RWPE2 (cell line): ENCODE data around the gene TUBB3.

Experiments
- ATAC-seq: fragments of 200-7000 bp; cut with Tn5 transposase; 3 replicates; pipeline ENCODE4 v1.9.1; 2021; ENCODE audit warnings: low read depth
- DNase-seq: peaks from one replicate; pipeline ENCODE4 v3.0.0-alpha.2; 2020; ENCODE audit warnings: low spot score
- H3K27ac ChIP-seq: fragments of 450-650 bp; 2 replicates; pipeline ENCODE4 v1.5.1; 2017; ENCODE audit warnings: mild to moderate bottlenecking; ENCODE audit not compliant: poor library complexity, severe bottlenecking
- H3K27me3 ChIP-seq: fragments of 250-450 bp; sonication (Bioruptor Pico); 2 replicates; pipeline ENCODE4 v1.5.1; 2021; ENCODE audit warnings: mild to moderate bottlenecking, moderate library complexity; ENCODE audit not compliant: insufficient read depth, poor library complexity, severe bottlenecking
- H3K36me3 ChIP-seq: fragments of 250-450 bp; sonication (Bioruptor Pico); 2 replicates; pipeline ENCODE4 v1.5.1; 2020; ENCODE audit warnings: low read depth, mild to moderate bottlenecking, moderate library complexity
- H3K4me1 ChIP-seq: fragments of 250-450 bp; sonication (Bioruptor Pico); 2 replicates; pipeline ENCODE4 v1.5.1; 2021; ENCODE audit warnings: mild to moderate bottlenecking, moderate library complexity; ENCODE audit not compliant: insufficient read depth, poor library complexity, severe bottlenecking
- H3K4me3 ChIP-seq: fragments of 250-450 bp; sonication (Bioruptor Pico); 2 replicates; pipeline ENCODE4 v1.5.1; 2021; ENCODE audit warnings: mild to moderate bottlenecking, moderate library complexity; ENCODE audit not compliant: severe bottlenecking
- H3K9me3 ChIP-seq: fragments of 250-450 bp; sonication (Bioruptor Pico); 2 replicates; pipeline ENCODE4 v1.5.1; 2021; ENCODE audit warnings: mild to moderate bottlenecking, moderate library complexity; ENCODE audit not compliant: severe bottlenecking
- CTCF ChIP-seq: fragments of 450-650 bp; IDR thresholded peaks from one replicate; pipeline ENCODE4 v1.5.1; 2017; ENCODE audit warnings: mild to moderate bottlenecking, moderate library complexity; ENCODE audit not compliant: poor library complexity, severe bottlenecking

The TUBB3 gene

GRCh38 chr16:89921131-89921701 lies 1.9 kb upstream of the TUBB3 start:
- Histone ChIP-seq H3K4me1 (peaks cover 22% of the 10 kb centered on the region), H3K9me3 (no peaks in the 10 kb centered on the region), H3K36me3 (no peaks in the 10 kb centered on the region), H3K4me3 (peak overlapping the region; percentile 58), H3K27me3 (no peaks in the 10 kb centered on the region), H3K27ac (peak overlapping the region; percentile 99)
- ATAC-seq (no peak; the same call in 2 of the 3 replicates), DNase-seq (no peak)
- no peak for TF ChIP-seq CTCF

- peak overlapping the region; percentile 58 for H3K4me3 ChIP-seq
- ATAC-seq (peak; percentile 74), DNase-seq (peak; percentile 98)
- H3K27ac ChIP-seq: peak overlapping the region; percentile 99
- no peaks in the 10 kb centered on the region for H3K27me3 ChIP-seq
- peaks cover 22% of the 10 kb centered on the region for H3K4me1 ChIP-seq
- H3K36me3 ChIP-seq: no peaks in the 10 kb centered on the region
- H3K9me3 ChIP-seq: no peaks in the 10 kb centered on the region
- no peak for TF ChIP-seq CTCF
Observed at GRCh38 chr16:89921702-89922476, 1.3 kb upstream of the TUBB3 start.

- ATAC-seq (peak; percentile 23), DNase-seq (peak; percentile 95)
- H3K27ac ChIP-seq: peak overlapping the region; percentile 99
- peaks cover 17% of the 10 kb centered on the region for H3K4me1 ChIP-seq
- H3K36me3 ChIP-seq: no peaks in the 10 kb centered on the region
- H3K9me3 ChIP-seq: no peaks in the 10 kb centered on the region
- no peak for TF ChIP-seq CTCF
- H3K4me3 ChIP-seq: peak overlapping the region; percentile 58
- no peaks in the 10 kb centered on the region for H3K27me3 ChIP-seq
Observed at GRCh38 chr16:89922477-89922883, 662 bp upstream of the TUBB3 start.

GRCh38 chr16:89923640-89924296 lies 626 bp downstream of the TUBB3 start:
- peaks cover 10% of the 10 kb centered on the region for H3K4me1 ChIP-seq
- ATAC-seq (no peak), DNase-seq (peak; percentile 74)
- H3K4me3 ChIP-seq: peak overlapping the region; percentile 58
- H3K27me3 ChIP-seq: no peaks in the 10 kb centered on the region
- H3K36me3 ChIP-seq: no peaks in the 10 kb centered on the region
- H3K9me3 ChIP-seq: no peaks in the 10 kb centered on the region
- H3K27ac ChIP-seq: no peak overlapping the region
- TF ChIP-seq CTCF: no peak
